NCI-H1105 (cell line): ENCODE data around the gene RBBP8NL.

Experiments
- DNase-seq: peaks from one replicate; lab custom pipeline; 2025; lab: John Stamatoyannopoulos, UW

Gene RBBP8NL

DNA sequence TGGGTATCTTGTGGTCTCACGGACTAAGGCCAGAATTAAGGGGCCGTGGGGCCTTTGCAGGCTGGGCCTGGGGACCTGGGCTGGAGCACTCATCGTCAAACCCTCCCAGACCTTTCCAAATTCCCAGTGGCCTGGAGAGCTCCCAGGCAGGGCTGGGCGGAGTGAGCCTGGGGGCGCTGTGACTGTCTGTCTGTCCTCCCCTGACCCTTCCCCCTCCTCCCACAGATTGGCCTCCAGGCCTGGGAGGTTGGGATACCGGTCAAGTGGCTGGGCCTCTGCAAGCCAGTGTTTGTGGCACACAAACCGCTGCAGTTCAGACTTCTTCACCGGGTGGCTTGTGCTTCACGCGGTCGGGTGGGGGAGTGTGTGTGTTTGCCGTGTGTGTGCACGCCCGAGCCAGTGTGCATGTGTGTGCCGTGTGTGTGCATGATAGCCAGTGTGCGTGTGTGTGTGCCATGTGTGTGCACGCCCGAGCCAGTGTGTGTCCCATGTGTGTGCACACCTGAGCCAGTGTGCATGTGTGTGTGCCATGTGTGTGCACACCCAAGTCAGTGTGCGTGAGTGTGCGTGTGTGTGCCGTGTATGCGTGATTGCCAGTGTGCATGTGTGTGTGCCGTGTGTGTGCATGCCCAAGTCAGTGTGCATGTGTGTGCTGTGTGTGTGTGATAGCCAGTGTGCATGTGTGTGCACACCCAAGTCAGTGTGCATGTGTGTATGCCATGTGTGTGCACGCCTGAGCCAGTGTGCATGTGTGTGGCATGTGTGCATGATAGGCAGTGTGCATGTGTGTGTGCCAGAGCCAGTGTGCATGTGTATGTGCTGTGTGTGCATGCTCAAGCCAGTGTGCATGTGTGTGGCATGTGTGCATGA, 6.3 kb downstream of the RBBP8NL start:
- no peak for DNase-seq

GRCh38 chr20:62419759-62420158, 7.6 kb downstream of the RBBP8NL start:
- no peak for DNase-seq

GRCh38 chr20:62418709-62419487, 8.4 kb downstream of the RBBP8NL start:
- no peak for DNase-seq

GRCh38 chr20:62417981-62418708, 9.2 kb downstream of the RBBP8NL start:
- DNase-seq: no peak

GRCh38 chr20:62416651-62417637, 10.4 kb downstream of the RBBP8NL start:
- no peak for DNase-seq

DNA sequence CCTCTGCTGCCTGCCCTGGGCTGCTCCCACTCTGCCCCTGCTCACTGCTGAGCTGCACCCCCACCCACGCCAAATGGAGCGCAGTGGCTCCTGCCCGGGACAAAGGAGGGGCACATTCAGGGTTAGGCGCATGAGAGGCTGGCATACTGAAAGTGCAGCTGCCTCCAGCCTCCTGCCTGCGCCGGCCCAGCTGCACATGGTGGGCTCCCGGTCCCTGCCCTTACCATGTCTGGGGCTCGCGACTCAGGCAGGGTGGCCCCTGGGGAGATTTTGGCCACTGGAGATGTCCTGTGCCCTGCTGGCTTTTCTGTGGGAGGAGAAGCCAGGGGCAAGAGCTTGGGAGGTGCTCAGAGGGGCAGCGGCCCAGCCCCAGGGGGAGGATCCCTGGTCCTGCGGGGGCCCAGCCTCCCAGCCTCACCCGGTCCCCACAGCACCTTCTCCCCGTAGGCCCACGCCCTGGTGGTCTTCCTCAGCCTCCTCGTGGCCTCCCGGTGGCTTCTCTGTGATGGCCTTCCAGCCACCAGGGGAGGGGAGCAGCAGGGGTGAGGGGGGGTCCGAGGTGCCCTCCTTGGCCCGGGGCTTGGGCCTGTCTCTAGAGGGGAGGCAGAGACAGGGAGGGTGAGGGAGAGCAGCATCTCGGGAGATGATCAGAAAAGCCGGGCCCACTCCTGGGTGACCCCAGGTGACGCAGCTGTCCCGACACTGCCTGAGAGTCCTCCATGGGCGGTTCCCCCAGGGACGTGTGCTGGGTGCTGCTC, 11.8 kb downstream of the RBBP8NL start:
- no peak for DNase-seq

DNA sequence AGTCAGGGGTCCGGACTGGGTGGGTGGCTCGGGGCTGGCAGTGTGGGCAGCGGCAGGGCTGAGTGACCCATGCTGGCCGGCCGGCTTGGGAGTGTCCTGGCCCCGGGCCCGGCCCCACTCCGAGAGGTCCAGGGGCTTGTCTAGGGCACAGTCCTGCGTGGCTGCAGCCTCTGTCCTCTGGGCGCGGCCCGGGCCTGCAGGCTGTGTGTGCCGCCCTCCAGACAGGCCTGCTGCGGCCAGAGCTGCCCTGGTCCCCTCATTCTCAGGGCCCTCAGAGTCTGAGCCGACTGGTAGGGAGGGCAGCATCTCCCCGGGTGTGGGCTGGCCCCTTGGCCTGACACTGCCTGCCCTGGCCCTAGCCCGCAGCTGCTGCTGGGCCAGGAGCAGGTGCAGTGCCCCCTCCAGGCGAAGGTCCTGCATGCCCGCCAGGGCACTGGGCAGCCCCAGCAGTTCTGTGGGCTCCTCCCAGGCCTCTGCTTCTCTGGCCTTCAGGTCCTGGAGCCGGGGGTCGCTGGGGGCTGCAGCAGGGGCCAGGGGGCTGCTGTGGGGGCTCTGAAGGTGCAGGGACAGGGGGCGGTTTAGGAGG, 13.3 kb downstream of the RBBP8NL start:
- DNase-seq: no peak

GRCh38 chr20:62413025-62413570, 14.2 kb downstream of the RBBP8NL start:
- DNase-seq: no peak

DNA sequence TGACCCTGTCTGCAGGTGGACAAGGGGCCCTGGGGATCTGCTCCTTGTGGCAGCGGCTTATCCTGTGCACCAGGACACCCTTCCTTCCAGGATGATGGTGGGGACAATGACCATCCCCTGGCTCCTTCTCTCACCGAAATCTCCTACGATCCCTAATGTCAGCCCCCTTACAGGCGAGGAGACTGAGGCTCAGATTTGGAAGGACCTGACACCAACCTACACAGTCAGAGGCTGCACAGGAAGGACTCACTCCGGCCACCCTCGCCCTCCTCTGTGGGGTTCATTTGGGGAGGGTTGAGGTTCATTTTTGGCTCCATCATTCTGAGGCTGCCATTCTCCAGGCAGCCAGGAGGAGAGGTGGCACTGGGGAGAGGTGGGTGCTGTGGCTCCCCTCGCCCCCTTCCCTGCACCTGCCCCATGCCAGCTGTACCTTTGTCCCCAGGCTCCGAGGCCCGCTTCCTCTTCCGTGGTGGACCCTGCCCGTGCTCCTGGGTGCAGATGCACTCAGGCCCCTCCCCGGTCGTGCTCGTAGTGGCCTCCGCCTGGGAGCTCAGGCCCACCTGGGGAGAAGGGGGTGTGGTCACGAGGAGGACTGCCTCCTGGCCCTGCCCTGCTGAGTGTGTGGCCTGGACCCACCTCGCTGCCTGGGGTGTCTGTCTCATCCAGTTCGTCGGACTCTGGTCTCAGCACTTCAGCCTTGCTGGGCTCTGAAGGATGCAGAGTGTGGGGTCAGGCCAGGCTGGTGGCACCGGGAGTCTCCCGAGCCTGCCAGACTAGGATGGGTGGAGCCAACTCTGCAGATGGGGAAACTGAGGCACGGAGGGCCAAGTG, 14.9 kb downstream of the RBBP8NL start:
- no peak for DNase-seq

DNA sequence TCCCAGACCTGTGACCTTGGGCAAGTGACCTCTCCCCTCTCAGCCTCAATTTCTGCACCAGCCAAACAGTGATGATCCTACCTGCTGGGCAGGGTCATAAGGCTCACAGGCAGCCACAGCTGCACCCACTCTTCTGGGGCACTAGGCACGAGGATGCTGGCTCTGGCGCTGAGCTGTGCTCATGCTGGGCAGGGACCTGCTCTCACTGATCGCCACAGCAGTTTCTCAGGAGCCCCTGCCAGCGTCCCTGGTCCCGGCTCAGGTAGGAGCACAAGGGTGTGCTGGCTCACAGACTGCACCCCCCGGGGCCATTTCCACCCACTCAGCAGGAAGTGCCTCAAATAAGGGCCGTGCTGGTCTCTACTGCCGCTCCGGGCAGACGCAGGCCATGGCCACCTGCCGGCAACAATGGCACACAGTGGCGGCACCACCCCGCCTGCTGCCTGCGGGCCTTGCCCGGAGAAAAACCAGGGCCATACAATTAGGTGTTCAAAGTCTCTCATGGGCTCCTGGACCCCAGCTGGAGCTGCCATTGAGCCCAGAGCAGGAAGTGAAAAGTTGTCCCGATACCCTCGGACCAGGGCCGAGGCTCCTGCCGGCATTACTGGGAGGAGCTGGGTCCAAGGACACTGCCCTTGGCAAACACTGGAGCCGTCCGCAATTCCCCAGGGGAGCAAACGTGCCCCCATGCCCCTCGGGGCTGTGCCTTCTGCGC, 15.7 kb downstream of the RBBP8NL start:
- DNase-seq: no peak

DNA sequence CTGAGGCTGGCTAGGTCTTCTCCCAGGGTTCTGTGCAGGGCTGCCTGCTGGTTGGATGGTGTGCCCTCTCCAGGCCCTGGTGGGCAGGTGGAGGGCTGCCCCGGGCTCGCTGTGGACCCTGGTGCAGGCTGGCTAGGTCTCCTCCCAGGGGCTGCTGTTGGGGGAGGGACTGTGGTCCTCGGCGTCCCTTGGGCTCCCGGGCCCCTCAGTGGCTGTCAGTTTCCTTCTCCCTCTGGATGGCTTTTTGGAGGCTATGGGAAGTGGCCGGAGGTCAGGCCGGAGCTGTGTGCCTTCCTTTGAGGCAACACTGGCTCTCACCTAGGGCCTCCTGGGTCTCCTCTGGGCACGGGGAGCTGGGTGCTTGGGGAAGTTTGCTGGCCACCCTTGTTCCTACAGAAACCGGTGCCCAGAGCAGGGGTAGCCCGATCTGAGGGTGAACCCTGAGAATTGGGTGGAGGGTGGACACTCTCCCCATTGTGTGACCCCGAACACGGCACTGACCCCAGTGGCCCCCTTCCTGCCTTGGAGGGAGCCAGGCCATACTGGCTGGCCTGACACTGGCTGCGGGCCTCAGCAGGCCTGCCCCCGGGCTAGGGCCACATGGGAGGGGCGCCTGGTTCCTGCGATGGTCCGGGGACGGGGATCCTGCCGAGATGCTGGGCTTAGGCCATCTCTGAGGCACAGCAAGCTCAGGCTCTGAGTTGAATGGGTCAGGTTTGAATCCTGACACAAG, 16.4 kb downstream of the RBBP8NL start:
- DNase-seq: no peak

DNA sequence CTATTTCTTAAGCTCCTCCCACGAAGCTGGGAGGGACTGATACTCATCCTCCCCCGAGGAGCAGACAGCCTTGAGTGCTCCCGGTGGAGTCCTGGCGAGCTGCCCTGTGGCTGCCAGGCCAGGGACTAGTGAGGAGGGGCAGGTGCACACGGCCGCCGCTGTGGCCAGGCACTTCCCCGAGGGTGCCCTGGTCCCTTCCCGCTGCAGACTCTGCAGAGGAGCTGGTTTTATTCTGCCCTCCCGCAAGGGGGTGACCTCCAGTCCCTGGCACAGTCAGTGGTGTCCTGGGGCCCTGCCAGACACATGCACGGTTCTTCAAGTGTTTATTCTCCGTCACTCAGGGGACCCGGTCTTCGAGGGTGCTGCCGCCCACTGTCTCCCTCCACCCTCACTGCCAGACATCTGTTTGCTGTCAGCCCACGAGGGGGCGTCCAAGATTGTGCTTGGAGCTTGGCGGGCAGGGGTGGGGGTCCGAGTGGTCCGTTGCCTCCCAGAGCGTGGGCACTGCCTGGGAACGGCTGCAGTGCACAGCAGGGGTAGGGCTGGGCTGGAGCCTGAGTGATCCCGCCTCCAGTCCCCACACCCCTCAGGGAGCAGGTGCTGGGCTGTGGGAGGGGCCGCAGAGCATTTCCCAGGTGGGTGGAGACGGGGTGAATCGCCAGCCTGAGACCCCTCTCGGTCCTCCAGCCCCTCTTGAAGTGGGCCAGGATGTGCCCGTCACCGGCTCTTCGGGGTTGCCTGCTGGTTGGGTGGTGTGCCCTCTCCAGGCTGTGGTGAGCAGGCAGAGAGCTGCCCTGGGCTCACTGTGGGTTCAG, 17.2 kb downstream of the RBBP8NL start:
- DNase-seq: peak; percentile 83

- no peak for DNase-seq
Observed at GRCh38 chr20:62409086-62409853, 18.1 kb downstream of the RBBP8NL start.

- no peak for DNase-seq
Observed at GRCh38 chr20:62408640-62409039, 18.7 kb downstream of the RBBP8NL start.

GRCh38 chr20:62408055-62408454, 19.3 kb downstream of the RBBP8NL start:
- no peak for DNase-seq
